H1 (cell line): ENCODE results near the gene ANXA6.

Experiments
- CREB1 ChIP-seq: IDR thresholded peaks from 2 replicates; pipeline ENCODE4 v1.6.1; 2012; ENCODE audit warnings: inconsistent platforms
- EZH2 ChIP-seq: fragments of 200-600 bp; sonication (generic); IDR thresholded peaks from 2 replicates; pipeline ENCODE4 v1.7.1; 2012; ENCODE audit warnings: low read depth, mild to moderate bottlenecking, moderate library complexity, low read length, inconsistent platforms; ENCODE audit not compliant: severe bottlenecking
- JUND ChIP-seq: IDR thresholded peaks from 2 replicates; pipeline ENCODE4 v1.6.1; 2011; ENCODE audit warnings: mild to moderate bottlenecking, improper control_type of control experiment, low read length
- POLR2A ChIP-seq, 2 experiments: IDR thresholded peaks; 1 replicate in 1 of 2; 2 replicates in 1 of 2; pipeline ENCODE4 v1.6.1; 2011; ENCODE audit warnings: low read depth in 2 of 2, low read length in 2 of 2, mild to moderate bottlenecking in 2 of 2; ENCODE audit errors: control extremely low read depth in 1 of 2
- POLR2AphosphoS5 ChIP-seq: IDR thresholded peaks from 2 replicates; pipeline ENCODE4 v1.6.1; 2011; ENCODE audit warnings: low read depth, low read length
- RXRA ChIP-seq: IDR thresholded peaks from 2 replicates; pipeline ENCODE4 v1.6.1; 2011; ENCODE audit warnings: low read depth, mild to moderate bottlenecking, low read length, moderate library complexity; ENCODE audit not compliant: insufficient read depth
- YY1 ChIP-seq: IDR thresholded peaks from 2 replicates; pipeline ENCODE4 v1.6.1; 2011; ENCODE audit warnings: low read depth, mild to moderate bottlenecking, low read length
- TF ChIP-seq, protein P1 (sequence below), 3 experiments: IDR thresholded peaks; 1 replicate in 2 of 3; 2 replicates in 1 of 3; pipeline versions ENCODE4 v1.5.1 to v1.6.1; 2011; ENCODE audit warnings: low read length in 3 of 3, mild to moderate bottlenecking in 3 of 3, inconsistent platforms in 2 of 3, low read depth in 1 of 3, moderate library complexity in 1 of 3; ENCODE audit not compliant: insufficient read depth in 1 of 3; ENCODE audit errors: control extremely low read depth in 1 of 3

DNA sequence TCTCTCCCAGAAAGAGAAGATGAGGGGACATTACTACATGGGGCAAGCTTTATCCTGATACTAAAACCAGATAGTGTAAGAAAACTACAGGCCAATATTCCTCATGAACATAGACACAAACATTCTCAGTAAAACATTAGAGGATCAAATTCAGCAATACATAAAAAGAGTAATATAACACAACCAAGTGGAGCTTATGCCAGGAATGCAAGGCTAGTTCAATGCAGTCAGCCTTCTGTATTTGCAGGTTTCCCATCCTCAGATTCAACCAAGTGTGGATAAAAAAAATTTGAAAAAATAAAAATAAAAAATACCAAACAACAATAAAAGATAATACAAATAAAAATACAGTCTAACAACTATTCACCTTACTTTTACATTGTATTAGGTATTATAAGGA is 35.0 kb upstream of the ANXA6 start:
- TF ChIP-seq RXRA (no peak), POLR2A (IDR thresholded peaks at IDR 0.05; ENCODE audit: control extremely low read depth in 1 of 2, low read depth in 2 of 2, low read length in 2 of 2) (no peak), POLR2AphosphoS5 (no peak), YY1 (no peak), CREB1 (no peak), JUND (no peak), EZH2 (no peak)
- TF ChIP-seq, protein P1, sequence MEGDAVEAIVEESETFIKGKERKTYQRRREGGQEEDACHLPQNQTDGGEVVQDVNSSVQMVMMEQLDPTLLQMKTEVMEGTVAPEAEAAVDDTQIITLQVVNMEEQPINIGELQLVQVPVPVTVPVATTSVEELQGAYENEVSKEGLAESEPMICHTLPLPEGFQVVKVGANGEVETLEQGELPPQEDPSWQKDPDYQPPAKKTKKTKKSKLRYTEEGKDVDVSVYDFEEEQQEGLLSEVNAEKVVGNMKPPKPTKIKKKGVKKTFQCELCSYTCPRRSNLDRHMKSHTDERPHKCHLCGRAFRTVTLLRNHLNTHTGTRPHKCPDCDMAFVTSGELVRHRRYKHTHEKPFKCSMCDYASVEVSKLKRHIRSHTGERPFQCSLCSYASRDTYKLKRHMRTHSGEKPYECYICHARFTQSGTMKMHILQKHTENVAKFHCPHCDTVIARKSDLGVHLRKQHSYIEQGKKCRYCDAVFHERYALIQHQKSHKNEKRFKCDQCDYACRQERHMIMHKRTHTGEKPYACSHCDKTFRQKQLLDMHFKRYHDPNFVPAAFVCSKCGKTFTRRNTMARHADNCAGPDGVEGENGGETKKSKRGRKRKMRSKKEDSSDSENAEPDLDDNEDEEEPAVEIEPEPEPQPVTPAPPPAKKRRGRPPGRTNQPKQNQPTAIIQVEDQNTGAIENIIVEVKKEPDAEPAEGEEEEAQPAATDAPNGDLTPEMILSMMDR (IDR thresholded peaks at IDR 0.05; ENCODE audit: control extremely low read depth in 1 of 3, insufficient read depth in 1 of 3, low read depth in 1 of 3, low read length in 3 of 3), result no peak
